Mesothelial cell of epicardium (in vitro differentiated cells): ENCODE results near the gene DBNDD1. TPM values are rescaled to one million over a fixed set of nuclear protein-coding genes. Genes with fewer than 3 reads are reported as not detected.

Source experiments
- DNase-seq, 2 experiments: peaks; one replicate each; pipeline ENCODE4 v3.0.0; 2021; ENCODE audit warnings: low spot score in 2 of 2; ENCODE audit not compliant: unreplicated experiment in 2 of 2
- H3K27ac Mint-ChIP-seq: 2 replicates; pipeline ENCODE4 v1.8.0; 2021; ENCODE audit warnings: mixed read lengths
- H3K27me3 Mint-ChIP-seq: 2 replicates; pipeline ENCODE4 v1.8.0; 2021; ENCODE audit warnings: low read depth, mixed read lengths
- H3K36me3 Mint-ChIP-seq: 2 replicates; pipeline ENCODE4 v1.8.0; 2021; ENCODE audit warnings: mixed read lengths
- H3K4me1 Mint-ChIP-seq: 2 replicates; pipeline ENCODE4 v1.8.0; 2021; ENCODE audit warnings: mixed read lengths
- H3K4me3 Mint-ChIP-seq: 2 replicates; pipeline ENCODE4 v1.8.0; 2021; ENCODE audit warnings: mild to moderate bottlenecking, moderate library complexity, mixed read lengths
- H3K9me3 Mint-ChIP-seq: 2 replicates; pipeline ENCODE4 v1.8.0; 2021; ENCODE audit warnings: mixed read lengths
- CTCF ChIP-seq: fragments of 200-600 bp; sonication (generic); IDR thresholded peaks from one replicate; pipeline ENCODE4 v1.5.0; 2021; ENCODE audit warnings: antibody characterized with exemption; ENCODE audit not compliant: unreplicated experiment
- total RNA-seq: library from RNA; stranded (reverse); gene quantifications from 3 replicates; pipeline ENCODE4 v1.2.1, GENCODE V29; 2021

The DBNDD1 gene
- total RNA-seq, 1 donor from 2014 or later: 10.2 TPM

GRCh38 chr16:89974870-89975269, 44.4 kb downstream of the DBNDD1 start:
- Mint-ChIP-seq H3K9me3 (peaks cover 8% of the 10 kb centered on the region), H3K4me3 (no peak overlapping the region), H3K27ac (peak overlapping the region; percentile 10), H3K27me3 (no peaks in the 10 kb centered on the region), H3K4me1 (peaks cover 11% of the 10 kb centered on the region), H3K36me3 (peaks cover 16% of the 10 kb centered on the region)
- DNase-seq: no peak
- TF ChIP-seq CTCF: no peak

GRCh38 chr16:89973654-89974335, 45.5 kb downstream of the DBNDD1 start:
- Mint-ChIP-seq H3K9me3 (peaks cover 8% of the 10 kb centered on the region), H3K4me3 (peak overlapping the region; percentile 96), H3K36me3 (peaks cover 14% of the 10 kb centered on the region), H3K4me1 (peaks cover 11% of the 10 kb centered on the region), H3K27ac (peak overlapping the region; percentile 4), H3K27me3 (no peaks in the 10 kb centered on the region)
- TF ChIP-seq CTCF: no peak
- no peak for DNase-seq

- no peak for TF ChIP-seq CTCF
- no peaks in the 10 kb centered on the region for H3K27me3 Mint-ChIP-seq
- H3K4me1 Mint-ChIP-seq: peaks cover 11% of the 10 kb centered on the region
- H3K27ac Mint-ChIP-seq: peak overlapping the region; percentile 98
- H3K36me3 Mint-ChIP-seq: peaks cover 17% of the 10 kb centered on the region
- H3K9me3 Mint-ChIP-seq: peaks cover 12% of the 10 kb centered on the region
- DNase-seq: no peak
- peak overlapping the region; percentile 96 for H3K4me3 Mint-ChIP-seq
Measured at GRCh38 chr16:89973235-89973634, 46.0 kb downstream of the DBNDD1 start.

DNA sequence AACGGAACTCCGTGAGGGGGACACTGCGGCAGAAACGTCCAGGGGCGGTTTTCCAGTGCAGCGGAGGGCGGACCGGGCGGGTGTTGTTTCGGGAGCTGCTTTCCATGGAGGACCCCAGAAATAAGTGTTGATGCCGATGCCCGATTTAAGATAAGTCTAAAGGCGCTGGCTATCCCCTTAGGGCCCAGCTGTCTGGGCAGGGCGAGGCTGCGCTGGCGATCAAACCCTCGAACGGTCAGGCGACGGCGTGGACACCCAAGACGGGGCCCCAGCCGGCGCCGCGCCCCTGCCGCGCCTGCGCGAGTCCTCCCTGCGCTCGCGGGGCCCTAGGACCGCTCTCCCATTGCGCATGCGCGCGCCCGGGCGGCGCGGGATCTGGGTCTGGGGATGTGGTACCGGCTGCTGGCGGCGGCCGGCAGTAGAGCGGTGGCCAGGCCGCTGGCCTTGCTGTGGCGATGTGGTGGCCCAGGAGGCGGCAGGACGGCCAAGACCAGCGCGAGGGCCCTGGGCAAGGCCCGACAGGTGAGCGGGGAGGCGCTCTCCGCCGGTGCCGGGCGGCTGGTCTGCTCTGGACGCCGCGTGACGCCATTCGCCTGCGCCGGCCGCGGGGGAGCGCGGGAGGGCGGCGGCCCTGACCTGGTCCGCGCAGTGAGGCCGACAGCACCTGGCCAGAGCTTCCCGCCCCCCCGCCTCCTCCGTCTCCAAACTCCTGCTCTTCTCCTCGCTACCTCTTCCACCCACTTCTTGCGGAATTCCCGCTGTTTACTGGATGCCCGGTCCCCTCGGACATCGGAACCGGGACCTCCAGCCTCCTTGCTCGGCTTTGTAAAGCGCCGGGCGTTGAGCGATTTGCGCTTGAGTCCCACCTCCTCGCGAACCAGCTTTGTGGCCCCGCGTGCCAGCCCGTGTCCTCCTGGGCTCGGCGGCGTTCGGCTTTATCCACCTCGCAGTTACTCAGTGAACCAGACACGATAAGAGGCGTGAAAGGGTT, 46.7 kb downstream of the DBNDD1 start:
- Mint-ChIP-seq H3K9me3 (peaks cover 12% of the 10 kb centered on the region), H3K27me3 (no peaks in the 10 kb centered on the region)

More for the DNA sequence above, 46.7 kb downstream of the DBNDD1 start:
- peak; percentile 85 to 92 for DNase-seq
- peaks cover 11% of the 10 kb centered on the region for H3K4me1 Mint-ChIP-seq
- peak overlapping the region; percentile 98 for H3K27ac Mint-ChIP-seq
- H3K4me3 Mint-ChIP-seq: peak overlapping the region; percentile 96
- TF ChIP-seq CTCF: no peak
- peaks cover 17% of the 10 kb centered on the region for H3K36me3 Mint-ChIP-seq
